SK-N-MC (cell line): ENCODE results near the gene SYT2.

Experiments used
- EZH2 ChIP-seq: fragments of 200-600 bp; sonication (generic); IDR thresholded peaks from one replicate; pipeline ENCODE4 v1.6.1; 2017; ENCODE audit warnings: antibody characterized with exemption
- POLR2AphosphoS5 ChIP-seq: IDR thresholded peaks from 2 replicates; pipeline ENCODE4 v1.6.1; 2012; ENCODE audit warnings: mild to moderate bottlenecking, low read depth, low read length, borderline replicate concordance

GRCh38 chr1:202621446-202621845, 88.8 kb downstream of the SYT2 start:
- TF ChIP-seq POLR2AphosphoS5 (no peak), EZH2 (no peak)
